T-cell (primary cell): ENCODE results near the gene MFAP1. TPM values are rescaled to one million over a fixed set of nuclear protein-coding genes. Genes with fewer than 3 reads are reported as not detected.
A peak's percentile ranks its signal among the peaks of the same experiment; 100 is the strongest.
"Not testable (repeated sequence)": the region's sequence is repeated elsewhere in the genome, so short reads cannot be mapped to it uniquely, and the experiment has no call there.

Source experiments
- ATAC-seq, 4 experiments: fragments of 200-7000 bp in 3 of 4; fragments of 150-1000 bp in 1 of 4; cut with Tn5 transposase; replicated peaks in 1 of 4; 1 replicate in 3 of 4; 2 replicates in 1 of 4; pipeline ENCODE4 v1.10.0; 2021; ENCODE audit warnings: moderate library complexity in 3 of 4, mild to moderate bottlenecking in 2 of 4, moderate number of reproducible peaks in 1 of 4
- CTCF ChIA-PET, 2 donors: fragments of 300-600 bp; sonication (Branson Sonifier 250); formaldehyde crosslinking; loops; one replicate each; lab custom pipeline; 2022; ENCODE audit warnings: antibody characterized with exemption in 2 of 2; lab: Charles Lee
- POLR2A ChIA-PET, 2 donors: fragments of 300-600 bp; sonication (Branson Sonifier 250); formaldehyde crosslinking; loops; one replicate each; lab custom pipeline; 2022; ENCODE audit warnings: antibody characterized with exemption in 2 of 2; lab: Charles Lee
- DNase-seq, 35 experiments: peaks; one replicate each; pipeline versions ENCODE4 v3.0.0 to v3.0.0-alpha.2; 2013 to 2023
- H3K27ac ChIP-seq: one replicate; pipeline ENCODE4 v1.5.1; 2013; ENCODE audit warnings: low read length
- H3K27me3 ChIP-seq, 2 experiments: replicated peaks in 1 of 2; 1 replicate in 1 of 2; 2 replicates in 1 of 2; pipeline versions ENCODE4 v1.6.1 to v1.7.0; 2013; ENCODE audit warnings: low read length in 1 of 2, mixed read lengths in 1 of 2; ENCODE audit not compliant: control insufficient read depth in 2 of 2, insufficient read depth in 2 of 2; ENCODE audit errors: extremely low read depth in 1 of 2
- H3K36me3 ChIP-seq, 2 donors: 1 replicate in 1 of 2; 2 replicates in 1 of 2; pipeline versions ENCODE4 v1.6.1 to v1.7.0; 2013; ENCODE audit warnings: low read length in 1 of 2; ENCODE audit not compliant: control insufficient read depth in 2 of 2, insufficient read depth in 1 of 2; ENCODE audit errors: extremely low read depth in 1 of 2
- H3K4me1 ChIP-seq, 2 experiments: 1 replicate in 1 of 2; 2 replicates in 1 of 2; pipeline versions ENCODE4 v1.6.1 to v1.7.0; 2013; ENCODE audit warnings: low read length in 2 of 2, mixed read lengths in 1 of 2; ENCODE audit not compliant: insufficient read depth in 2 of 2, control insufficient read depth in 1 of 2; ENCODE audit errors: extremely low read depth in 1 of 2
- H3K4me3 ChIP-seq, 2 donors: 1 replicate in 1 of 2; 2 replicates in 1 of 2; pipeline versions ENCODE4 v1.5.1 to v1.7.0; 2013; ENCODE audit warnings: mild to moderate bottlenecking in 2 of 2, low read length in 1 of 2, moderate library complexity in 1 of 2; ENCODE audit not compliant: control insufficient read depth in 1 of 2; ENCODE audit errors: extremely low read depth in 1 of 2
- H3K9me3 ChIP-seq: 2 replicates; pipeline ENCODE4 v1.7.0; 2013
- H3K27ac Mint-ChIP-seq, 2 donors: one replicate each; pipeline ENCODE4 v1.8.0; 2020 to 2021; ENCODE audit warnings: mild to moderate bottlenecking in 2 of 2, mixed read lengths in 2 of 2
- H3K27me3 Mint-ChIP-seq, 2 donors: one replicate each; pipeline ENCODE4 v1.8.0; 2021 to 2022; ENCODE audit warnings: mixed read lengths in 2 of 2
- H3K36me3 Mint-ChIP-seq: one replicate; pipeline ENCODE4 v1.8.0; 2021; ENCODE audit warnings: mixed read lengths
- H3K4me1 Mint-ChIP-seq, 3 donors: one replicate each; pipeline ENCODE4 v1.8.0; 2020 to 2022; ENCODE audit warnings: mixed read lengths in 3 of 3, mild to moderate bottlenecking in 1 of 3
- H3K4me3 Mint-ChIP-seq, 3 donors: one replicate each; pipeline ENCODE4 v1.8.0; 2020 to 2022; ENCODE audit warnings: mild to moderate bottlenecking in 3 of 3, mixed read lengths in 3 of 3, moderate library complexity in 3 of 3
- H3K9me3 Mint-ChIP-seq, 3 donors: one replicate each; pipeline ENCODE4 v1.8.0; 2020 to 2022; ENCODE audit warnings: mixed read lengths in 3 of 3
- WGBS: methylation state at CpG from one replicate; pipeline ENCODE4 v1.1.5; 2013; ENCODE audit warnings: missing lambda C conversion rate; ENCODE audit not compliant: insufficient coverage; 5-methylcytosine and 5-hydroxymethylcytosine counted together
- total RNA-seq, 35 experiments: library from RNA in 6 of 35; stranded (reverse) in 6 of 35; fragments of 120-200 nt in 1 of 35; gene quantifications; one replicate each; pipeline versions ENCODE4 v1.2.1 to v1.2.4 and lab custom pipeline; 2013 to 2026

MFAP1 gene
- total RNA-seq, 5 donors from 2014 or later (not counting 1 experiment from before 2014, with no cell fraction given) = 9.6 to 22.1 (median 21.0) TPM

- WGBS = 88% methylated on average over 7 of the region's 14 CpGs
- Mint-ChIP-seq H3K27ac (peak overlapping the region; percentile 29 to 52), H3K4me1 (peaks cover 32 to 41% (median 40%) of the 10 kb centered on the region in 3 donors)
- not testable (repeated sequence) for H3K9me3 Mint-ChIP-seq, ATAC-seq, H3K4me3 Mint-ChIP-seq, H3K27ac ChIP-seq, H3K4me3 ChIP-seq, H3K9me3 ChIP-seq, H3K27me3 ChIP-seq, H3K27me3 Mint-ChIP-seq, H3K36me3 Mint-ChIP-seq, DNase-seq
- Histone ChIP-seq H3K4me1 (peaks cover 12 to 34% of the 10 kb centered on the region in 2 experiments), H3K36me3 (peaks cover 0 to 12% of the 10 kb centered on the region in 2 donors)
- POLR2A ChIA-PET = interaction anchor here in 1 of 2 donors (0.6 kb wide), 1 partner anchor 1150 kb away, joined by 17 read pairs; no protein-coding TSS in a partner anchor
- CTCF ChIA-PET = interaction anchor here in 1 of 2 donors (0.6 kb wide), 1 partner anchor 9 kb away, joined by 3 read pairs; no protein-coding TSS in a partner anchor
These were observed 7.1 kb upstream of the MFAP1 start for GRCh38 chr15:43831519-43832052.

- H3K4me1 ChIP-seq = peaks cover 18 to 42% of the 10 kb centered on the region in 2 experiments
- H3K27ac ChIP-seq, CTCF ChIA-PET, H3K4me3 Mint-ChIP-seq, POLR2A ChIA-PET, H3K27me3 ChIP-seq, H3K36me3 ChIP-seq, H3K9me3 ChIP-seq, H3K9me3 Mint-ChIP-seq, H3K4me3 ChIP-seq, H3K27me3 Mint-ChIP-seq, H3K27ac Mint-ChIP-seq, ATAC-seq, DNase-seq, H3K36me3 Mint-ChIP-seq: not testable (repeated sequence)
- peaks cover 40 to 49% (median 46%) of the 10 kb centered on the region in 3 donors for H3K4me1 Mint-ChIP-seq
- WGBS = 90% methylated on average over 2 of the region's 9 CpGs
These were observed 6.3 kb upstream of the MFAP1 start for GRCh38 chr15:43830691-43831275.

GRCh38 chr15:43829951-43830540, 5.6 kb upstream of the MFAP1 start:
- not testable (repeated sequence) for H3K27ac ChIP-seq, H3K4me3 Mint-ChIP-seq
- POLR2A ChIA-PET = interaction anchor here in 1 of 2 donors (0.7 kb wide), 1 partner anchor 15 kb away, joined by 4 read pairs; no protein-coding TSS in a partner anchor

GRCh38 chr15:43828061-43828657, 3.7 kb upstream of the MFAP1 start:
- DNase-seq = peak in 2 of 35 experiments; percentile 10 to 46
- Mint-ChIP-seq H3K36me3 (no peaks in the 10 kb centered on the region), H3K27ac (peak overlapping the region; percentile 89 to 91), H3K9me3 (no peaks in the 10 kb centered on the region), H3K4me3 (peak overlapping the region; percentile 84 to 99 (median 89)), H3K4me1 (peaks cover 55 to 63% (median 57%) of the 10 kb centered on the region in 3 donors), H3K27me3 (no peaks in the 10 kb centered on the region)
- Histone ChIP-seq H3K4me3 (peak overlapping the region in 1 of 2 donors; percentile 72), H3K9me3 (no peaks in the 10 kb centered on the region), H3K27me3 (no peaks in the 10 kb centered on the region), H3K36me3 (no peaks in the 10 kb centered on the region), H3K27ac (peak overlapping the region; percentile 71), H3K4me1 (peaks cover 27 to 57% of the 10 kb centered on the region in 2 experiments)
- ATAC-seq = no peak
- ChIA-PET CTCF (no interaction called here), POLR2A (interaction anchor here in 1 of 2 donors (0.5 to 0.7 kb wide), 3 partner anchors 19 to 877 kb away, joined by 3 to 5 read pairs (median 4); no protein-coding TSS in a partner anchor)
- WGBS = no CpG with 5 or more reads among the region's 6 CpGs

More at GRCh38 chr15:43829951-43830540, 5.6 kb upstream of the MFAP1 start:
- not testable (repeated sequence) for ATAC-seq, H3K36me3 Mint-ChIP-seq, H3K9me3 ChIP-seq, H3K27me3 ChIP-seq, H3K27me3 Mint-ChIP-seq, H3K9me3 Mint-ChIP-seq, DNase-seq, H3K36me3 ChIP-seq, H3K4me3 ChIP-seq
- WGBS = 100% methylated on average over 1 of the region's 9 CpGs
- Mint-ChIP-seq H3K27ac (peak overlapping the region; percentile 55 to 59), H3K4me1 (peaks cover 44 to 51% (median 46%) of the 10 kb centered on the region in 3 donors)
- CTCF ChIA-PET = interaction anchor here in 1 of 2 donors (0.6 kb wide), 1 partner anchor 674 kb away, joined by 5 read pairs; no protein-coding TSS in a partner anchor
- H3K4me1 ChIP-seq = peaks cover 21 to 47% of the 10 kb centered on the region in 2 experiments

- Mint-ChIP-seq H3K27me3 (no peaks in the 10 kb centered on the region), H3K27ac (peak within 1 kb of the TSS; percentile 89 to 91), H3K4me1 (peaks cover 55 to 69% (median 56%) of the 10 kb centered on the region in 3 donors), H3K4me3 (peak within 1 kb of the TSS; percentile 84 to 99 (median 89)), H3K9me3 (no peaks in the 10 kb centered on the region), H3K36me3 (peaks cover 2% of the 10 kb centered on the region)
- Histone ChIP-seq H3K36me3 (no peaks in the 10 kb centered on the region), H3K9me3 (no peaks in the 10 kb centered on the region), H3K4me3 (peak within 1 kb of the TSS; percentile 46 to 72), H3K27ac (peak within 1 kb of the TSS; percentile 71), H3K27me3 (no peaks in the 10 kb centered on the region), H3K4me1 (peaks cover 30 to 65% of the 10 kb centered on the region in 2 experiments)
- ChIA-PET CTCF (no interaction called here), POLR2A (interaction anchor here in 1 of 2 donors (1.0 kb wide), 1 partner anchor 9 kb away, joined by 4 read pairs; no protein-coding TSS in a partner anchor)
- peak; percentile 56 to 73 (median 66) for ATAC-seq
- DNase-seq = peak; percentile 16 to 81 (median 44)
- WGBS = 1% methylated on average over 41 of the region's 48 CpGs
These were observed 2.2 kb upstream of the MFAP1 start, which contains the start of gene WDR76 for GRCh38 chr15:43826508-43827341. Gene WDR76, plus strand, starts transcription at chr15:43827002. Its CDS starts 31 bp downstream, at chr15:43827033.
